Measurements from ENCODE around the gene DPAGT1.
"Not testable (repeated sequence)": the region's sequence is repeated elsewhere in the genome, so short reads cannot be mapped to it uniquely, and the experiment has no call there.

DPAGT1 gene

GRCh38 chr11:119101759-119102423 is at the start of gene DPAGT1:
DPAGT1 (minus strand) TSS chr11:119101853; CDS start chr11:119101655, 198 bp downstream.
- DNase-seq (ENCODE audit: low spot score): peak; percentile 94

GRCh38 chr11:119149786-119150275 is 48.2 kb upstream of the DPAGT1 start:
- DNase-seq (ENCODE audit: low spot score): no peak

- no peak for DNase-seq (ENCODE audit: low spot score)
Measured at GRCh38 chr11:119149018-119149785, 47.5 kb upstream of the DPAGT1 start, which contains the start of gene ABCG4. ABCG4 (plus strand) TSS chr11:119149052; CDS start chr11:119149966, 914 bp downstream.

GRCh38 chr11:119148720-119149017 is 47.0 kb upstream of the DPAGT1 start:
- DNase-seq (ENCODE audit: low spot score): no peak

- DNase-seq (ENCODE audit: low spot score): no peak
Measured at GRCh38 chr11:119147604-119148333, 46.1 kb upstream of the DPAGT1 start.

- no peak for DNase-seq (ENCODE audit: low spot score)
Measured at GRCh38 chr11:119145551-119145950, 43.9 kb upstream of the DPAGT1 start.

GRCh38 chr11:119144825-119145486 is 43.3 kb upstream of the DPAGT1 start:
- peak; percentile 79 for DNase-seq (ENCODE audit: low spot score)

- not testable (repeated sequence) for DNase-seq (ENCODE audit: low spot score)
Measured at GRCh38 chr11:119139276-119139675, 37.6 kb upstream of the DPAGT1 start.

GRCh38 chr11:119134389-119134978 is 32.8 kb upstream of the DPAGT1 start:
- DNase-seq (ENCODE audit: low spot score): peak; percentile 48

- no peak for DNase-seq (ENCODE audit: low spot score)
Measured at GRCh38 chr11:119130662-119131061, 29.0 kb upstream of the DPAGT1 start.

- DNase-seq (ENCODE audit: low spot score): no peak
Measured at GRCh38 chr11:119126675-119127268, 25.1 kb upstream of the DPAGT1 start.

- no peak for DNase-seq (ENCODE audit: low spot score)
Measured at GRCh38 chr11:119125821-119126220, 24.2 kb upstream of the DPAGT1 start.

GRCh38 chr11:119121811-119122124 is 20.1 kb upstream of the DPAGT1 start:
- DNase-seq (ENCODE audit: low spot score): peak; percentile 47

GRCh38 chr11:119121008-119121810 is 19.6 kb upstream of the DPAGT1 start, which contains the start of gene HINFP:
HINFP (plus strand) TSS chr11:119121580; CDS start chr11:119126945, 5,365 bp downstream.
- peak; percentile 99 for DNase-seq (ENCODE audit: low spot score)

GRCh38 chr11:119120639-119121007 is 19.0 kb upstream of the DPAGT1 start:
- DNase-seq (ENCODE audit: low spot score): no peak

GRCh38 chr11:119118946-119119345 is 17.3 kb upstream of the DPAGT1 start:
- no peak for DNase-seq (ENCODE audit: low spot score)

- DNase-seq (ENCODE audit: low spot score): no peak
Measured at GRCh38 chr11:119118227-119118626, 16.6 kb upstream of the DPAGT1 start.

- no peak for DNase-seq (ENCODE audit: low spot score)
Measured at GRCh38 chr11:119117004-119117706, 15.5 kb upstream of the DPAGT1 start.

GRCh38 chr11:119116601-119117000 is 14.9 kb upstream of the DPAGT1 start:
- no peak for DNase-seq (ENCODE audit: low spot score)

- DNase-seq (ENCODE audit: low spot score): no peak
Measured at GRCh38 chr11:119116235-119116594, 14.6 kb upstream of the DPAGT1 start.
